GM19099 (cell line): ENCODE results near the gene CLMN.

Experiments used
- POLR2A ChIP-seq: IDR thresholded peaks from 3 replicates; pipeline ENCODE4 v1.6.1; 2011; ENCODE audit warnings: low read depth; ENCODE audit not compliant: insufficient read length; ENCODE audit errors: extremely low read depth

Gene CLMN

DNA sequence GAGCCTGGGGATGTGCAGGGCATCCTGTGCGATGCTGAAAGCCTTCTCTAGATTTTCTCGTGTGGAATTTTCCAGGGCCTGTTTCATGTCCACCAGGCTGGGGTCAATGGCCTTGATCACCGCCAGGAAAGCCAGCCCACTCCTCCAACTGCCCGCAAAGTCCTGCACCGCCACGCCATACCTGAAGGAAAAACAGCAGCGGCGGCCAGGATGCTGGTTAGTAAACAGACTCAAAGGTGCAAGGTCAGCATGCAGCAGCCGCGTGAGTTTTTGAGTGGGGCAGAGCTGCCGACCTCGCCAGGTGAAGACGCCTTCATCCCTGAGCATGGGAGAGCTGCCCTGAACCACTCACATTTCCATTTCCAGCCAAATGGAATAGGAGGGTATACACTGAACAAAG lies 109.0 kb downstream of the CLMN start:
- TF ChIP-seq POLR2A = no peak

DNA sequence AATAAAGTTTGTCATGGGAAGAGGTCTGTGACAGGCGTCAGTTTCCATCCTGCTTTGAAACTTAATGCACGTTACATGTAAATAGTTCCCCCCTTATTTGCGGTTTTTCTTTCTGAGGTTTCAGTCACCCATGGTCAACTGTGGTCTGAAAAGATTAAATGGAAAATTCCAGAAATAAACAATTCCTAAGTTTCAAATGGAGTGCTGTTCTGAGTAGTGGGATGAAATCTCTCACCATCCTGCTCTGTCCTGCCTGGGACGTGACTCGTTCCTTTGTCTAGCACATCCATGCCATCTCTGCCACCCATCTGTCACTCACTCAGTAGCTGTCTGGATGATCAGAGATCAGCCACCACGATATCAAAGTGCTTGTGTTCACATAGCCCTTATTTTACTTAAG lies 111.1 kb downstream of the CLMN start:
- no peak for TF ChIP-seq POLR2A

DNA sequence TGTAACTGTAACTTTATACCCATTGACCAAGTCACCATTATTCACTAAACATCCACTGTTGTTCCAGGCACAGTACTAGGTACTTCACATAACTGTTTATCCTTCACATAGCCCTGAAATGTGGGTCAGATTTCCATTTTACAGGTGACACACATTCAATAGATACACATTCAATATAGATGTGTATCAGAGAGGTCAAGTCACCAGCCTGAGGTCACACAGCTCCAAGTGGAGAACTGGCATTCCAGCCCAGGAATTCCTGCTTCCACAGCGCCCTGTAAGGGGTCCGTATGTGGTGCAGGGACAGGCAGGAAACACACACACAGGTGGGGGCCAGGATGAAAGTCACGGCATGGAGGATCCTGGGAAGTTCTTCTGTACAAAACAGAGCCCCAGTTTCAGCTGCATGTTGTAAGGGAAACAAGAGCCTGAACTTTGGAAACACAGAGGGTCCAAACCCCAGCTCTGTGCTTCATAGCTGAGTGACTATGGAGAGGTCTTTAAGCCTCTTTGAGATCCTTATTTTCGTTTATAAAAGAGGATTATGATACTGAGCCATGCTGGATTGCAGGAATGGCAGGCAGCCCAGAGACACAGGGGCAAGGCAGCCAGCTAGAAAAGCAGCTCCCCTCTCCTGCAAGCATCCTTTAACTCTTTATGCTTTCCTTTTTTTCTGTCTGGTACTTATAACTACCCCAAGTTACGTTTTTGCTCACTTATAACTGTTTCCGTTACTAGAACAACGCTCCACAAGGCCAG lies 112.1 kb downstream of the CLMN start:
- no peak for TF ChIP-seq POLR2A

DNA sequence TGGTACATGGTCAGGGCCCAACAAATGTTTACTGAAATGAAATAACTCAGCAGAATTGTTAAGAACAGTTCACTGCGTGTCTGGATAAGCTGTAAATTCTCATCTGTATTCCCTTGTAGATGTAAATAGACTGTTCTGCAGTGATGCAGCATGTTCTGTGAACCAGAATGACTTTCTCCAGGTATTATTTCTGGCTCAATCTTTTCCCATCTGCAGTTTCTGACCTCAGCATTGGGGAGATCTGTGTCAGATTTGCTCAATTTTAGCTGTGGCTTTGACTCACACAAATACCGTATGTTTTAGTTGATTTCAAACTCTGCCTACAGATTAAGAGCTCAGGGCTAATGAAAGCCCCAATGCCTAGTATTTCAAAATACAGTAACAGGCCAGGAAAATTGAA lies 113.2 kb downstream of the CLMN start:
- no peak for TF ChIP-seq POLR2A

DNA sequence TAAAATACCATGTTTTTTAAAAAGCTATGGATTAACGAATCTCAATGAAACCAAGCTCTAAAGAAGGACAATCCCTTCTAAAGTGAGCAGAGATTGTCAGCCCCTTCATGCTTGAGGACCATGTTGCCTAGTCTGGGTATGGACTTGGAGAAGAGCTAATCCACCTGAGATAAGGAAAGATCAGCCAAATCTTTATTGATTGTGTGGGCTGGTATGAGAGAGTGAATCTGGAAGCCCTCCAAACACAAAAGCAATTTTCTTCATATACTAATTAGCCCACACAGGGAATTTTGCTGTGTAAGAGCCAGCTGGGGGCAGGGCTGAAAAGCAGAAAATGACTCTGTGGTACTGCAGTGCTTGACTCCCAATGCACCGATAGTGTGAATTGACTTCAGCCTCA lies 115.0 kb downstream of the CLMN start:
- TF ChIP-seq POLR2A = no peak

DNA sequence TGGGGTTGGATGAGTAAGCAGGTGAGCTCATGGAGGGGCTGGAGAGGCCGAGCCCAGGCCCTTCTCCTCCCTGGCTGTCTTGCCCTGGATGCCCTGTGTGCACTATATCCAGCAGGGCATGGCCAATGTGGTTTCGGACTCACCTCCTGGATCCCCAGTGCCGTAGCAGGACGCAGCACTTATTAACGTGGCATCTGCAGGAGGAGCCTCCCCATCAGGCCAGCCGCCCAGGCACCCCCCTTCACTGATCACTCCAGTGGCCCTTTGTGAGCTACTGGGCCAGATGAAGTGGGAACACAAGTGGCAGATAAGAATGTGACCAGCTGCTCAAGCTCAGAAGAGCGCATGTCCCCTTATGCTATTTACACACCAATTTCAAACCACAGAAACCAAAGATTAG lies 119.3 kb downstream of the CLMN start:
- no peak for TF ChIP-seq POLR2A

DNA sequence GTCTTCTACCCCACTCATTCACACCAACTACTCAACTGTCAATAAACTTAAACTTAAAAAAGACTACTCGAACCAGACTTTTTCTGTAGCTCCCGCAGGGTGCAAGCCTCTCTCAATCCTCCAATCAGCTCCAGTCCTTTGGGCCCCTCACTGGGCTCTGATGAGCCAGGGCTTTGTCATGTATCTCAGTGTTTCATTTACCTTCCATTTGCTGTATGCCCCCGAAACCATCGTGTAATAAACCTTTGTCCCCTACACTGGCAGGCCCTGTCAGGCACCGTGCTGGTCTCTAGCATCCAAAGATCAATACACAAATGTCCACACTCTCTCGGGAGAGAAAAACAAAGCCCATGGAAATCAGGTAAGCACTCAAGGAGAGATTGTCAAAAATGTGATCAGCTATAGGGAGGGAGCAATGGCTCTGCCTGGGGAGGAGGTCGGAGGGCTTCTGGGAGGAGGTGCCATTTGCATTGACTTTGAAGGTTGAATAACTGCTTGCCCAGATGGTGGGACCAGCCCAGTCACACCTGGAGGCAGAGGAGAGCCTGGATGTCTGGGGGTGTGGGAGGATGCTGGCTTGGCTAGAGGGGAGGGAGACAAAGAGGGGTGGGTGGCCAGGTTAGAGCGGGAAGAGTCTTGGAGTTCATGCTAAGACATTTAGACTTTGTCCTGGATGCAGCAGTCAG lies 120.3 kb downstream of the CLMN start:
- no peak for TF ChIP-seq POLR2A

DNA sequence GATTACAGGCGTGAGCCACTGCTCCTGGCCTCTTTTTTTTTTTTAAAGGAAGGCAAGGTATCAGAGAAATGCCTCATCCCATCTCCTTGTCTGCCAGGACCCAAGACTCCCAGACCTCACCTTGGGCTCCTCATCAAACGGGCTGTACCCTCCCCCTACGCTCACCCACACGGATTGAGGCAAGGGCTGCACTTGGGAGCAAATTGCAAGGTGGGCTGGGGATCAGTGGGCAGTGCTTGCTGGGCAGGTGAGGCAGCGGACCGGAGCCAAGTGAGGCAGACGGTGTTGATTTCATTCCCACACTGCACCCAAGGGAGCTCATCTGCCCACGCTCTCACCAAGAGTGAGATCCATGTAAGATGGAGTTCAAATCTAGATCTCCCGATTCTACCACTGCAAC lies 121.4 kb downstream of the CLMN start:
- TF ChIP-seq POLR2A = no peak

DNA sequence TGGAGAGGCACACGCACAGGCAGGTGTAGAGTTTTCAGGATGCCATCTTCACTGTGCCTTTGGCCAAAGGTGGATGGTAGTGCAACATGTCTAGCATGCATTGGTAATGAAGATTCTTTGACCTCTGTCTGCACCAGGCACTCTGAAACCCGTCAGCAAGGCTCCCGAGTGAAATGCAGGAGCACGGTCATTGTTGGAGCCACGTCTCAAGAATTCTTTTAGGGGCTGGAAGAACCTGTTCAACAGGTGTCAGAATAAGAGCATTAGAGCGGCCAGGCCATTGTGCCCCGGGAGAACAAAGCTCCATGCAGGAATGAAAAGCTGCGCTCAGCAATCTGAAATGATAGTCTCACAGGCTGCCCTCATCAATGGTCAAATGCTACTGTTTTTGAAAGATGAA lies 122.2 kb downstream of the CLMN start:
- TF ChIP-seq POLR2A = no peak

DNA sequence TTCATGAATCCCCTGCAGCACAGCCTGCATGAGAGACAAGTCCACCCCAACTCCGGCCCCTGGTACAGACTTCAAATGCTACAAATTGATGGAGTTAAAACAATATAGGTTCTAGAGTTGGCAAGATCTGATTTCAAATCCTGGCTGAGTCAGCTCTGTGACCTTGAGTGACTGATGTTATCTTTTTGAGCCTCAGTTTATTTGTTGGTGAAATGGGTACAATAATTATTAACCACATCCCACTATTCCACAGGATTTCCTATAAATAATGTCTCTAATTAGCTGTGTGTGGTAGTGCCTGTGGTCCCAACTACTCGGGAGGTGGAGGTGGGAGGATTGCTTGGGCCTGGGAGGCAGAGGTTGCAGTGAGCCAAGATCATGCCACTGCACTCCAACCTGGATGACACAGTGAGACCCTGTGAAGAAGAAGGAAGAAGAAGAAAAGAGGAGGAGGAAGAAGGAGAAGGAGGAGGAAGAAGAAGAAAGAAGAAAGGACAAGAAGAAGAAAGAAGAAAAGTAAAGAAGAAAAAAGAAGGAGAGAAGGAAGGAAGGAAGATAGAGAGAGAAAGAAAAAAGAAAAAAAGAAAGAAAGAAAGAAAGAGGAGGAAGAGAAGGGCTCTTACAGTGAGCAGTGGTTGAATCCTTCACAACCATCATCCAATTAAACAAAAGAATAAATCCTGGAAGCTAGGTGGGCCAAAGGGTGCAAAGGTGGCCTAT lies 122.7 kb downstream of the CLMN start:
- no peak for TF ChIP-seq POLR2A

DNA sequence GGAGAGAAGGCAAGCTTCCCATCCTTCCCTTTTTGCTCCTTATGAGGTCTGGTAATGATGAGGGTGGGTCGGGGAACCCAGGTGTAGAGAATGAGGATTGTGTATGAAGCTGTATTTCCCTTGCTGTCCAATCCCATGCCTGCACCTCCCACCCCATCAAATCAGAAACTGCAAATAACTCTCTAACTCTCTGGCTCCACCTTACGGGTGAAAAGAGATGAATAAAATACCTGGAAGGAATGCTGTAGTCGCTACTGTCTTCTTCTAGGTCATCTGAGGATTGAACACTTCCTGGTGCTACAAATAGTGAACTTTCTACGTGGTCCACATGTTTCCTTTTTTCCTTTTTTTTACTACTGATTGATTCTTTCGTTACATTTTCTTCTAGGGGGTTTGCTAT lies 123.4 kb downstream of the CLMN start:
- TF ChIP-seq POLR2A = no peak

DNA sequence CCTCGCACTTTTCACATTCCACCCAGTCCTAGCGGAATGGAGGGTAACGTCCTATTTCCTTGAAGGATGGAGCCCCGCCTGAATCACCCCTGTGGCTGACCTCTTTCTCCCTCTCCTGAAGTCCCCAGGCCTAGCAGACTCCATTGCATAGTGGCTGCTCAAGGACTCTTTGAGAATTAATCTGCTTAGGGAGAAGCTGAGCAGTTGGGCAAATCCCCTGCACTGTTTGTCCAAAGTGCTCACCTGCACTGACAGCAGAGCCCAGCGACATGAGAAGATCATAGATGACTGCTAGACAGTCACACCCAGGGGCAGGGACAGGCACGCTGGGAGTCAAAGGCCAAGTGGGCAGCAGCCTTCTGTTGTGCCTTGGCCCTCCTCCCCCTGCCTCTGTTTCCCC lies 124.7 kb downstream of the CLMN start:
- no peak for TF ChIP-seq POLR2A

DNA sequence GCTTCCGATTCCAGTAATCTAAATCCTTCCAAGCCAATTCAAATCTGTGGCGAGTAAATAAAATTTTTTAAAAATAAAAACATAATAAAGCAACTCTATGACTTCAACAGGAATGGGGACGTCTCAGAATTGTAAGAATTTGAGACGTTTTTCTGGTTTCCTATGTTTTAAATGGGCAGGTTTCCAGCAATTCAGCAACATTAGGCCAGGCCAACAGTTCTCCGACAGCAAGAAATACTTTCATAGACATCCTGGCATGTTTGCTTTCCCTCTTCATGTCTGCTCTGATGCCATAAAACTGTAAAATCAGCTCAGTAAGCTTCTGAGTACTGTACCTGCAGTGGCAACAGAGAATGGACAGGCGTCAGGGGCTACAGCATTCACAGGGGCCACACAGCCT lies 126.6 kb downstream of the CLMN start:
- no peak for TF ChIP-seq POLR2A

DNA sequence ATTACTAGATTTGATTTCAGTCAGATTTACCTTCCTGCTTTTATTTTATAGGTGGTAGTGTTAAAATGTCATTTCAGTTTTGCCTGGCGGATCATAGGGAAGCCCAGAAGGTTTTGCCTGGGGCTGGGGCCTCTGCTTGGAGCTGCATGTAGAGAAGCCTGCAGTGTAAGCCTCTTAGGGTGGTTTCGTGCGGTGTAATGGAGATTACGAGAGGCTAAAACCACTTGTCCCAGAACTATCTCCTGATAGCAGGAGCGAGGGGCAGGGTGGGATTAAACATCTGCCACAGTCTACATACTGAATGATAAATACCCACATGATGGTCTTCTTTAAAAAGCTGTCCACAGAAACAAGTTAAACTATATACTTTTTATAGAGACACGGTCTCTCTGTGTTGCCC lies 127.4 kb downstream of the CLMN start:
- TF ChIP-seq POLR2A = no peak

DNA sequence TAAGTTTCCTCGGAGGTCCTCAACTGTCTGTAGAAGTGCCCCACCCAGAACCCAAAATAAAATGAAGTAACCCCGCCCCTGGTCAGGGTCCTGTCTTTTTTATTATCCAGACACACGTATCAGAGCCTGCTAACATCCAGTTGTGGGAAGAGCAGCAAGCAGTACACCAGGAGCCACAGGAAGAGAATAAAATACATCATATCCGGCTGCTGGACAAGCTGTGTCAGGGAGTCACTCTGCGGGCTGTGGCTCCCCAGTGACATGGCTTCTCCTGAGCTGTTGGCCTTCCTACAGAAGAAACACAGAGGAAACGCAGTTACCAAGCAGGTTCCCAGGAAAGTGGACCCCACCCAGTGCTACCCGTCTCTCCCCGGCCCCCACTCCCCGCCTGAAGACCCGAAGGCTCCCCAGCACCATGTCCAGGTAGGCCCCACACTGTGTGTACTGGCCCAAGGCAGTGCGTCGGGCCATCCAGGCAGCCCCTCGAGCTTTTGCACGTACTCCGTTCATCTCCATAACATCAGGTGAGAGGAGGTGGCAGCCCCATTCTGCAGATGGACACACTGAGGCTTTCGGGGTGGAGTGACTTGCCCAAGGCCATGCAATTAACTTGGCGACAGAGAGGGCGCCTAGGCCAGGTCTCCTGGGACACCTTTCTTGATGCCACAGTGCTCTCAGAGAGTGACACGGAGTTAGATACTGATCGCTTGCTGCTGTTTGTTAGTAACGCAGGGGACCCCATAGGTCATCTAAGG lies 128.1 kb downstream of the CLMN start:
- TF ChIP-seq POLR2A = no peak
